ENCODE measurements around the gene RUNX1.

Gene RUNX1

DNA sequence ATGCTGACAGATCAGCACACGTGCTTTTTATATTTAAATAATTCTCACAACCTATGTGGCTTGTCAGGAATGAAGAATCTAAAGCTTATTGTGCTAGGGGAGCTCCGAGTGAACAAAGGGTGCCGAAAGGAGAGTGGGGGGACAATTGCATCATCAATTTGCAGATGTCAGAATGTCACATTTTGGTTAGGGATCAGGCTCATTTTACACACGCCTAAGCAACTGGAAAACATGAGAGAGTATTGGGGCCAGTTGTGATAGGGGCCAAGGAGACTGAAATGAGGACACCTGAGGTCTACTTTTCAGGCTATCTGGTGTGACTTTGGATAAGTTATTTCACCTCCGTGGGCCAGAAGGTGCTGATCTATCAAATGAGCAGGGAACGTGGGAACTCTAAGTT, 31.8 kb downstream of the RUNX1 start:
- in situ Hi-C loops (cut with MboI; ENCODE audit: low sequenced_read_pairs) = no loop called here

DNA sequence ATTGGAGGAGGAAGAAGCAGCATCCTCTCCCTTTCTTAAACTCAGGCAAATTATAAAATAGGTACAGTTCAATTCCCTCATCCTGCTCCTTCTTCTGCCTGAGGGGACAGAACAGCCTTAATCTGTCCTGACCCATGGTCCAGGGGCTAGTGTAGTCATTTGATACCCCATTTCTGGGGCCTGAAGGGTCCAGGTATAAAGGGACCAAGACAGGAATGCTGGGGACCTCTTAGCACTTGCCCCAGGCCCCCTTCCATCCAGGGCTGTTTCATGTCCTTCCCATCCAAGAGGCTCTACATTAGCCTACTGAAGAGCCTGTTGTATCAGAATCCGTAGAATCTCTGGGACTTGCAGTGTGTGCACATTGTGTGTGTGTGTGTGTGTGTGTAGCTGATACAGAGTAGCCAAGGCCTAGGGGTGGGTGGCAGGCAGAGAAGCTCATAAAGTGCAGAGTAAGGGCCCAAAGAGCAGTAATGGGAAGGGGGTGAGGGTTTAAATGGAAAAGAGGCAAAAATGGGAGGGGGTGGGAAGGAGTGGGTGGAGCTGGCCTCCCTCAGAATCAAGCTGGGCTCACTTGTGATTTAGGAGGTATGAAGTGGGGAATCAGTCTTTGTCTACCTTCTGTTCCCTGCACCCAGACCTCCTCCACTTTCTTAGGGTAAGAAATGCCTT, 32.4 kb downstream of the RUNX1 start:
- in situ Hi-C loops (cut with MboI; ENCODE audit: low sequenced_read_pairs) = no loop called here

DNA sequence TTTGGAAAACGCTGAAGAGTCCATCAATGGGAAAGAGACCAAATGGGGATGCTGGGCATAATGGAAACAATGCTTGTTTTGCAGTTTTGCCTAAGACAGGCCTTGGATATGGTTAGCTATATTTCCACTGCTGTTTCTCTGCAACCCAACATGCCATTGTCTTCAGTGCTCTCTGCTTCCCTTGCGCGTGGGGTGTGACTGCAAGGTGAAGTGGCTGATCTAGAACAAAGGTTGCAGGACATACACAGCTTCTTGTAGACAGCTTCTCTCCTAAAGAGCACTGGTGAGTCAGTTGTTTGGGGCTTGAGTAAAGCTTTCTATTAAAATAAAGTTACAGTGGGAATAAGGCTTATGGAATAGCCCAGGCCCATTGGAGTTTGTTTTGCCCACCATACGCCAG, 33.0 kb downstream of the RUNX1 start:
- in situ Hi-C loops (cut with MboI; ENCODE audit: low sequenced_read_pairs) = no loop called here

DNA sequence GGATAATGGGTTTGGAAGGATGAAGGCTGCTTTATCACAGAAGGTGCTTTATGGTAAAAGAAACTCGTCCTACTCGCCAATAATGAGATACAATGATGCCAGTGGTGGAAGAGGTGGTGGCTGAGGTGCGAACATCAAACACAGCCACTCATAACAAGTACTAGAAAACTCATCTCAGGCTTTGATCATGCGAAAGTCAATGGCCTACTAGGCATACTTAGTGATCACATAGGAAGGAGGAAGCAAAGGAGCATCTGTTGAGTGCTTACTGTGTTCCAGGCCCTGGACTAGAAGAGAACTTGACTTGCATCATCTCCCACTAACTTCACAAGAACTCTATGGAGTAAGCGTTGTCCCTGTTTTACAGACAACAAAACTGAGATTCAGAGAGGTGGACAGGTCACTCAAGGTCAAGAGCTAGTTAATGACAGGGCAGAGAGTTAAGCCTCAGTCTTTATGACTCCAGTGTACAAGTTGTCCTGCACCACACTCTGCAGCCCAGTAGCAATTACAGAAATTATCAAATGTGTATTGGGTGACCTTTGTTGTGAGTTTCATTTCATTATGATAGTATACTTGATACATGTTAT, 33.6 kb downstream of the RUNX1 start:
- in situ Hi-C loops (cut with MboI; ENCODE audit: low sequenced_read_pairs) = no loop called here

DNA sequence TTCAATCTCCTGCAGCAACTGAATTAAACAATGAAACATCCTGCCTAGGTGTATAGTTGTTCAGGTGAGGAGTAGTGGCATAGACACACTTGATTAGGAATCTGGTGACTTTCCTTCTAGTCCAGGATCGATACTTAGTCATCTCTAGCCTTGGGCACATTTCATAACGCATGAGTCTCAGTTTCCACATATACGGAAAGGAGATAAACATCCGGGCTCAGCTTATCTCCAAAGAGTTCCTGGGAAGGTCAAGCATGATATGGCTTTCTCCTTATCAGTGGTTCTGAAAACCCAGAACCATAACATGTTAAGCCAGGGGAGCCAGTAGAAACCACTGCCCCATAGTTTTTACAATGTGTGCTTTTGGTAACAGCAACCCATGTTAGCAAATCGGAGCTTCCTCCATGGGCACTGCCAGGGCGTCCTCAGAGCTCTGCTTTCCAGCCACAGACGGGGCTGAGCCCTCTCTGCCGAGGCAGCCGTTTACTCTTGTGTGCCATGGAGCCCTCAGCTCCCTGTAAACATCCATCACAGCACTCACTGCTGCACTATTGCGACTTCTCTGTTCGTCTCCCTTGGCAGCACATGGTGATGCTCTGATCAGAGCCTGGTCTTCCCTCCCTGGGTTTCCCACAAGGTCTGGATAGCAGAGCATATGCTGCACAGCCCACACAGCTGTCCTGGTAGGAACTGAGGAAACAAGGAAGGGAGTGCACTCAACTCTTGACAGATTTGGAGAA, 34.6 kb downstream of the RUNX1 start:
- in situ Hi-C loops (cut with MboI; ENCODE audit: low sequenced_read_pairs) = no loop called here

DNA sequence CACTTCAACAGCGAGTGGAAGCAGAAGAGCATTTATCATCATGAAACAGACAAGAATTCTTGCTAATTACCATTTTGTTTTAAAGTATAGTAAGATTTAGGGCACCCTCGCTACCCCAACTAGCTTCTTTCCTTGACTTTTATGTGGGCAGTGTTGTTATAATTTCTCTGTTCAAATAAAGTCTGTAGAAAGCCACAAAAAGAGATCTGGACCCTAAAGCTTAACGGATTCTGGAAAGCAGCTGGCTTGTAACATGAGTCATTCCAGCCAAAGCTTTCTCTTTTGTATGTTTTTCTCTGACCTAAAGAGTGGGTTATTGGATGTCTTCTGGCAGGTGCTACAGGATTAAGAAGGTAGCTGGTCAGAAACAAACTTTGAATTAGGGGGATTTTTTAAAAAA, 37.4 kb downstream of the RUNX1 start:
- in situ Hi-C loops (cut with MboI; ENCODE audit: low sequenced_read_pairs) = no loop called here

DNA sequence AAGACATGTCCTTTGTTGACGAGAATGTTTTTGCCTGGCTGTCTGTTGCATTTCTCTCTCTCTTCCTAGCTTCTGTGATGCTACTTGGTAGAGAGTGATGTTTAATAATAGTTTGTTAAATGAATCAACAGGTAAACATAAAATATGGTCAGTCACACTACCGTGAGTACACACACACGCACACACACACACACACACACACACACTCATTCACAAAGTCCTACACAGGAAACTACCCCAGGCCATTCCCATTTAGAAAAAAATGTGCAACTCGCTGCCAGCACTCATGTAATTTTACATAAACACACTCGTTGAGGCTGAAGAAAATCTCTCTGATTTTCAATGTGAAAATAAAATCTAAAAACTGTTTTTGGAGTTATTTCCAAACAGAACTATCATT, 38.7 kb downstream of the RUNX1 start:
- in situ Hi-C loops (cut with MboI; ENCODE audit: low sequenced_read_pairs) = no loop called here

DNA sequence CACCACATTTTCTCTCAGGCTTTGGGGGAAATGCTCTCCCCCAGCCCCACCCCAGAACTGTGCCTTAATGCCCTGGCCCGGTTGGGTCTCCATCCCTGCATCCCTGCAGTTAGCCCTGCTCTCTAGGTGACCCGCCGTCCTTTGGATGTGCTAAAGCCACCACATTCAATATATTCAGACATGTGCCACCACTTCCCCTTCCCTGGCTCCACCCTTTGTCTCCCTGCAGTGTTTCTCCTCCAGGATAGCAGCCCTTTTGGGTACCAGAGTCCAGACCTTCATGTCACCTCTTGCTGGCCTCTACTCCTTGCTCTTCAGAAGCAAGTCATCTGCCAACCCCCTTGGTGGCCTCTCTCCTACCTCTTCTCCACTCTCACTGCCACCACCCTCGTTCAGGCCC, 41.8 kb downstream of the RUNX1 start:
- in situ Hi-C loops (cut with MboI; ENCODE audit: low sequenced_read_pairs) = no loop called here

DNA sequence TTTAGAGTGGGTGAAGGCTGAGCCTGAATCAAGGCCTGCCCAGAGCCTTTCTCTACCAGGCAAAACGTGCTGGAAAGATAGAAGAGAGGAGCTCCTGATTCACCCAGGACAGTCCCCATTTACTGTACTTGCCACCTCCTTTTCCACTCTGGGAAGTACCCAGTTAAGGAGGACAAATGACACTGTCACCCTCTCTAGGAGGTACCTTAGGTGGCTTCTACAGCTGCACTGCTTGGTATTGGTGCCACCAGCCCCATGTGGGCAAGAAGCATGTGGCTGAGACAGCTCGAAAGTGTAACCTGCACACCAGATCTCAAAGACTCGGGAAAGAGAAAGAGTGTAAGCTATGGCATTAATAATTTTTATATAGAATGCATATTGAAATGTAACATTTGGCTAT, 42.3 kb downstream of the RUNX1 start:
- in situ Hi-C loops (cut with MboI; ENCODE audit: low sequenced_read_pairs) = no loop called here

DNA sequence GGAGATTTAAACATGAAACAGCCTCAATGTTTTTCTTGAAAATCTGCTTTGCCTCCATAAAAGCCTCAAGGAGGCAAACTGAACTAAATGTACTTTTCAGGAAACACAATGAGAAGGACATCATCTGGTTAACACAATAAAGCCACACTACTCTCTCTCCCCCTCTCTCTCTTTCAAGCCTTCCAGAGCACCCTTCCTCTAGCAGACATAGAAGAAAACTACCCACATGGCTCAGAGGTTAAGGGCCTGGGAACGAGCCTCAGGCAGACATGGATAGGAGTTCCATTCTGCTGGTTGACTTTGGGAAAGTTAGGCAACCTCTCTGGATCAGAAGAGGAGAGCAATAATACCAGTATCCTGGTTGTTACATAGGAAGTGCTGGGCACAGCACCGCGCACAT, 42.9 kb downstream of the RUNX1 start:
- in situ Hi-C loops (cut with MboI; ENCODE audit: low sequenced_read_pairs) = no loop called here

DNA sequence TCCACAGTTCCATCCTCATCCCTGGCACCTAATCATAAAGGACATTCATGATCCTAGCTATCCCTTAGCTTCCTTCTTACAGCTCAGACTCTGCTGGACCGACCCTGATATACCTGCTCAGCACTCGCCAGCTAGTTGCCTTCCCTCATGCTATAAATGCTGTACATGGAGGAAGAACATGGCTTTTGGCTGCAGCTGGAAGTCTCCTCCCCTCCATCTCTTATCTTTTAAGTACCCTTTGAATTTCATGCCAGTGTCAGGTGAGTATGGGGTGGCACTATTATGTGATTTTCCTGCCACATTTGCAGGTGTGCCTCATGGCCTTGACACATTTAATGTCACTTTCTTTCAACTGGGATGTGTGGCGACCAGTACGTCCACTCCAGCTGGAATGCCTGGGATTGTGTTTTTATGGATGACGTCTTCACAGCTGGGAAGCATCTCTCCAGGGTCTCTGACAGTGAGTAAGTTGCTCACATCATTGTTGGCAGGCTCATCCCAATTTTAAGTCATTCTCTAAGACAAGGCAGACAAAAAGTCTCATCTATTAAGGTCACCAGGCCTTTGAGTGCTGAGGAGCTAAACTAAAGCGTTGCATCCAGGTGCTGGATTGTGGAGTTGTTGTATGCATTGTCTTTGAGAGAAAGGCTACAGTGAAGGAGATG, 43.4 kb downstream of the RUNX1 start:
- in situ Hi-C loops (cut with MboI; ENCODE audit: low sequenced_read_pairs) = no loop called here

DNA sequence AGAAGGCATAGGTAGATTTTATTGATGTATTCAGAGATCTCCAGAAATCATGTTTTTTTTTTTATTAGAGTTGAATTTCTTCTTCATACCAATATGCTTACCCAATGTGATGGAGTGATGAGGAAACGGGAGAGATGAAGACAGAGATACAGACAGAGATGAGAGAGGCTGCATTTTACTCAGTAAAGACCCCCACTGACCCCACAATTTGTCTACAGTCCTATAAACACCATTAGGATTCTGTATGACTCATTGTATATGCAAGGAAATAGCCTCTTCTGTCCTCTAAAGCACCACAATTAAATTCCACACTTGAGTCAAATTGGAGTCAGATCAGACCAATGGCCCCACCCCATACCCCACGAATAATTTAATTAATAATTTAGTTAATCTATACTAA, 44.0 kb downstream of the RUNX1 start:
- in situ Hi-C loops (cut with MboI; ENCODE audit: low sequenced_read_pairs) = no loop called here

DNA sequence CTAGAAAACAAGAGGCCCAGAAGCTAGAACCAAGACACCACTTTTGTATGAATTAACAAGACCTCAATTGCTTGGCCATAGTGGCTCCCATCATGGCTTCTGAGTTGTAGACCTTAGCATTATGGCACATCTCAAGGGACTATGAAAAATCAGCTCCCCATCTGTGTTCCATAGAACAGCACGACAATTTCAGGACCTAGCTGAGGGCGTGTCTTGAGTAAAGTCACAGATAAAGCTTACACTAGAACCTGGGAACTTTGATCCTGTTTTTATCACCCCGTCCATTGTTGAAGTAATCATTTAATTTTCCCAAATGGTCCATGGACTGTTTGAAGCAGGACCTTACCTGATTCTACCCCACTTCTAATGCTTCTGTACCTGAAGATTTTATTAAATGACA, 44.8 kb downstream of the RUNX1 start:
- in situ Hi-C loops (cut with MboI; ENCODE audit: low sequenced_read_pairs) = no loop called here

DNA sequence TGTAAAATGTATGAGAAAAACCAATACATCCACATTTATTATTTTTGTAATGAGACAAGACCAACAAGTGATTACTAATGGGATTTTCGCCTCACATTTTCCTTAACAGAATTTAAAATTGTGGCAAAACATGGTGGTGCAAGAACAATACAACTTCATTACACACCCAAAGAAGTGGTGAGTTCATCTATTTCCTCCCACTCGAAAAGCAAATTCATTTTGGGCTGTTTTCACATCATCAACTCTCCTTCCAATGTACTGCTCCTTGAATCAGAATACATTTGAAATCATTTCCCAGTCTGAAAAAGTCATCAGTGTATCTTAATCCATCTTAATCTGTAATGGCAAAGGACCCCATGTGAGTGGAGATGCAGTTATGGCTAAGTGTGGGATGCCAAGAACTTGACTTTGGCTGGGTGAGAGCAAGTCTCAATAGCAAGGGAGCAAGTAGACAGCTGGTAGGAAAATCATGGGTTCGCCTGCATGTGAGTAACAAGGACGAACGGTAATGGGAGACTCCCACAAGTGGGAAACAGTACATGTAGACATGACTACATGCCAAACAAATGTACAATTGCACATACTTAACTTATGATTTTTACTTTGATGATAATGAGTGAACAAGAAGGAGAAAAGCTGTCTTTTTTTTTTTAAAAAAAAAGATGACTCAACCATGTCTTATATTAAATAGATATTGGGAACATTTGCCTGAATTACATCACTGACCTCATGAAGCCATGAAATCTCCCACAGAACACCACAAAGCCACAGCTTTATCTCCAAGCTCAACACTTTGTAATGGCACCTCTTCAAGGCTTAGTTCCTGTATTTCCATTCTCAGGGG, 46.0 kb downstream of the RUNX1 start:
- in situ Hi-C loops (cut with MboI; ENCODE audit: low sequenced_read_pairs) = no loop called here

DNA sequence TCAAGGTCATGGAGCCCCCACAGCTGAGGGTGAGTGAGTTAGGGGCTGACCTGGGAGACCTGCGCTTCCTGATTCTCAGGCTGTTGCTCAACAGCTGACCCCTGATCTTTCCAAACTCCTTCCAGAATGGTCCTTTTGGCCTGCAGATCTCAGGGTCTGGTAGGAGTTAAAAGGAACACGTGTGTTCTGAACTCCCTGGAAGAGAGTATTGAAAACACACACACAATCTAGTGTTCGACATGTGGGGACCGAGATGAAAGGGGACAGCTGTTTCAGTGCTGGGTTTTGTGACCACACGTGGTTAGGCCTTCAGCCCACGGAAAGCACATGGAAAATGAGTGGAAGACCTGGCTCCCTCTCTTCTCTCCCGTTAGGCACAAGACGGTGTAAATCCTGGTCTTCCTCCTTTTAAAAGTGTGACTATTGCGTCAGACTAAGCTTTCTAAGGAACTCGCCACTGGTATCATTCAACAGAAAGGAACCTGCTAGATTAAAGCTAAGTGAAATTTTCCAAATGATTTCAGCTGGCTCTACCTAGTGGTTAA, 49.6 kb downstream of the RUNX1 start:
- in situ Hi-C loops (cut with MboI; ENCODE audit: low sequenced_read_pairs) = no loop called here

DNA sequence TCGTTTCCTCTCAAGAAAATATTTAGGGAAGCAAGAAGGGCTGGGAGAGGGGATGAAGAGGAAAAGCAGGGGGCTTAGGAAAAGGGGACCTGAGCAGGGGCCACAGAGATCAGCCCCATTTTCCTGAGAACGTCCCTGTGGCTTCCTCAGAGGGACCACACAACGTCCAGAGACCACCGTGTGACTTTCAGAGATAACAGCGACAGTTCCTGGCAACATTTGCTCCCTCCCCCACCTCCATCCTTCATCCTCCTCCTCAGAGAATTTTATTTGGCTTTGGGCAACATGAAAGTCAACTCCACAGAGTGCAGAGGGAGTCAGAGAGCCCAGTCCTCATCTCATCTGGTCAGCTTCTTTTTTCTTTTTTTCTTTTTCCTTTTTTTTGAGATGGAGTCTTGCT, 50.9 kb downstream of the RUNX1 start:
- in situ Hi-C loops (cut with MboI; ENCODE audit: low sequenced_read_pairs) = no loop called here

DNA sequence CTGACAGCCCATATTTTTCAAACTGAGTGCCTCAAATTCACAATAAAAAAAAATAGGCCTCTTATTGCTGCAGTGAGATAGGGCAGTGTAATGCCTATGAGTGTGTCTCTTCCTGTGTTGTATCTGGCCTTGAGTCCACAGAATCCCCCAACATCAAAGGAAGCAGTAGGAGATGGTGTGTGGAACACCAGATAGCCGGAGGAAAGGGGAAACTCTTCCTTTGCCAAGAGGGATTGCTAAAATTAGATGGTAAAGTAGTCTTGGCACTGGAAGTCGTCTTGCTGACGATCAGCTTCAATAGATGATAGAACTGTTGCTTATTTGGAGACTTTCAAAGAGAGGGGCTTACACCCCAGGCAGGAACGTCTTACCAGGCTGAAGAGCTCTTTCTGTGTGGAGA, 51.8 kb downstream of the RUNX1 start:
- in situ Hi-C loops (cut with MboI; ENCODE audit: low sequenced_read_pairs) = no loop called here

DNA sequence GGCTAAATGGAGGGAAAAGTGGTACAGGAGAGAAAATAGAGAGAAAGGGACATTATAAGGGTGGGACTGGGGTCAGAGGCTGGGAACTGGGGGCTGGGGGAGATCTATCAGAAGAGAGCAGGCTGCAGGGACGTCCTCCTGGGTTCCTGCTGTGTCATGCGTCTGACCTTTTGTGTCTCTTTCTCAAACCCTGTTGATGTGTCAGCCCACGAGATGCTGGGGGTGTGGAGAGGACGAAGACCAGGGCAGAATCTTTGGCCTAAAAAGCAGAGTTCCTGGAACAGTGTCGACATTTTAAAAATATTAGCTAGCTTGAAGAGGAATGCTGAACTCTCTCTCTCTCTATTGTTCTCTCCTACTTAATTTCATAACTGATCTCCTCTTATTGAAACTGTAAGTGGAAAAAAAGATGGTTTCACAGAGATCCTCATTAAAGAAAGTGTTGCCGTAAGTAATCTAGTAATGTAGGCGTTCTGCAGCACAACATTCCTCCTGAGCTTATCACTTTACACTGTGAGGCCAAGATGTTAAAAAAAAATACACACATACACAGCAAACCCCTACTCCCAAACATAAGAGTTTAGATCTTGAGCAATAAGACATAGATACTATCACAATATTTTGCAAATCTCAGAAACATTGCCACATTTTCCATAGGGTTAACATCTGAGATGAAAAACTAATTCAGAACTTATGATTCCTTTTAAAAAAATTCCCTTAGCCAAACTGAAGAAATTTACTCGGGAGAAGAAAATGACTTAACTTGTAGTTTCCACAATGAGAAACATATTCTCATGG, 52.6 kb downstream of the RUNX1 start:
- in situ Hi-C loops (cut with MboI; ENCODE audit: low sequenced_read_pairs) = no loop called here

DNA sequence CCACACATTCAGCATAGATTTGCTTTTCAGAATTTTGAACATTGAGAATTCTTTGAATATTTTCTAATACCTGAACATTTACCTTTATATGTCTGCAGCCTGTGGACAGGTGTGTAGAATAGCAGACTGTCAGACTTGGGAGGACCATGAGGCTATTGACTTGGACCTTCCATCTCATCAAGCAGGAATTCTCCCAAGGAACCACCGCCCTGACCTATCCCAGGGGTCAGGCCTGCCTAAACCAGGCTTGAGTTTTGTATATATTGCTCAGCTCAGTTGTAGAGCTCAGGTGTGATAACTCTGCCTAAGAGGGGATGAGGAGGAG, 53.2 kb downstream of the RUNX1 start:
- in situ Hi-C loops (cut with MboI; ENCODE audit: low sequenced_read_pairs) = no loop called here
